ENCODE results near the gene TRPC4AP.

Gene TRPC4AP

DNA sequence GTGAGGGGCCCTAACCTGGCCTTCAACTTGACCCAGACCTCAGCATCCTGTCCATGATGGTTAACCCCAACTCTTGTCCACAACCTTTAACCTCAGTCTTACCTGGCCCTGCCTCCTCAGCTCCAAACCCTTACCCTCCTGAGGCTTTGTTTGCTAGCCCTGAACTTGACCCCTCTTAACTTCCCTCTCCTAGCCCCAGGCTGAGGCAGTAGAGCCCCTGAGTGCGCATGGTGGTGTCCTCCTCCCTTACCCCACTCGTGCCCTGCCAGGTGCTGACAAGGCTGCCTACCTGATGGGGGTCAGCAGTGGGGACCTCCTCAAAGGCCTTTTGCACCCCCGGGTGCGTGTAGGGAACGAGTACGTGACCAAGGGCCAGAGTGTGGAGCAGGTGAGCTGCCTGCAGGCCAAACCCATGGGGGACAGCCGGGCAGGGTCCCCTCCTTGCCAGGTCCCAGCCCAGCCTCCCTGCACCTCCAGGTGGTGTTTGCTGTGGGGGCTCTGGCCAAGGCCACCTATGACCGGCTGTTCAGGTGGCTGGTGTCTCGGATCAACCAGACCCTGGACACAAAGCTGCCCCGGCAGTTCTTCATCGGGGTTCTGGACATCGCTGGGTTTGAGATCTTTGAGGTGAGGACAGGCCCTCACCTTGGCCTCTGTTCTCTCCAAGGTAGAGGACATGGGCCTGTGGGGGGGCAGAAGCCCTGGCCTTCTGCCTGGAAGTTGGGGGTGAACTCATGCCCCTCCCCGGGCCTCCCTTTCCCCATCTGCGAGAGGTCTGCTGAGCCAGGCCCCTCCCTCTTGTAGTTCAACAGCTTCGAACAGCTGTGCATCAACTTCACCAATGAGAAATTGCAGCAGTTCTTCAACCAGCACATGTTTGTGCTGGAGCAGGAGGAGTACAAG lies 105.1 kb downstream of the TRPC4AP start:
- no peak for DNase-seq (ENCODE audit: low spot score)

DNA sequence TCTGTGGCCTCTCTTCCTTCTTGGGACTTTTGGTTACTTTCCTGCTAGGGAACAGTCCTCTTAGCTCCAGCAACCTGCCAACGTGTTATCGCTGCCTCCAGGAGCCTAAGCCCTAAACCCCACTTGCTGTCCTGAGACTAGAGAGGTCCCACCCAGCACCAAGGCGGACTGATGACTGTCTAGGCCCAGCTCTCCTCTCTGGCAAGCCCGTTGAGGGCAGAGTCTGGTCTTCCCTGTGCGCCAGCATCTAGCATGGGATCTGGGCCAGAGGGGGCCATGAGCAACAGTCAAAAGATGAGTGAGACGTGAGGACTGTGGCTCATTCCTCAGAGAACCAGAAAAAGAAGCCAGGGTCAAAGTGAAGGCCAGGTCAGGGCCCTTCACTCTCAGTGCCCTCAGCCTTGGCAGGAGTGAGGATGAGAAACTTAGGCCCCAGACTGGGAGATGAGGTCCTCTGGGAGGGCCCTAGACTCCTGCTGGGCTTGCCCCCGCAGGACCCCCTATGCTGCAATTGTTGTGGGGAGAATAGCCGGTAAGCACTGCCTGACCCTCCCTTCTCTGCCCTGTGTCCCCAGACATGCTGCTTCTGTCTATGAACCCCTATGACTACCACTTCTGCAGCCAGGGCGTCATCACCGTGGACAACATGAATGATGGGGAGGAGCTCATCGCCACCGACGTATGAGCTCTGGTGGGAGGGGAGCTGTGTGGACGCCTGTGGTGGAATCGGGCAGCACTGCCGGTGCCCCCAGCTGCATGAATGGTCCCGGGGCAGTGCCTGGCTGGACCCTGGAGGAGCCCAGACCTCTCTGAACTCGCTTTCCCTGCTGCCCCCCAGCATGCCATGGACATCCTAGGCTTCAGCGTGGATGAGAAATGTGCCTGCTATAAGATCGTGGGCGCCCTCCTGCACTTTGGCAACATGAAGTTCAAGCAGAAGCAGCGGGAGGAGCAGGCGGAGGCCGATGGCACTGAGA lies 106.0 kb downstream of the TRPC4AP start:
- no peak for DNase-seq (ENCODE audit: low spot score)

DNA sequence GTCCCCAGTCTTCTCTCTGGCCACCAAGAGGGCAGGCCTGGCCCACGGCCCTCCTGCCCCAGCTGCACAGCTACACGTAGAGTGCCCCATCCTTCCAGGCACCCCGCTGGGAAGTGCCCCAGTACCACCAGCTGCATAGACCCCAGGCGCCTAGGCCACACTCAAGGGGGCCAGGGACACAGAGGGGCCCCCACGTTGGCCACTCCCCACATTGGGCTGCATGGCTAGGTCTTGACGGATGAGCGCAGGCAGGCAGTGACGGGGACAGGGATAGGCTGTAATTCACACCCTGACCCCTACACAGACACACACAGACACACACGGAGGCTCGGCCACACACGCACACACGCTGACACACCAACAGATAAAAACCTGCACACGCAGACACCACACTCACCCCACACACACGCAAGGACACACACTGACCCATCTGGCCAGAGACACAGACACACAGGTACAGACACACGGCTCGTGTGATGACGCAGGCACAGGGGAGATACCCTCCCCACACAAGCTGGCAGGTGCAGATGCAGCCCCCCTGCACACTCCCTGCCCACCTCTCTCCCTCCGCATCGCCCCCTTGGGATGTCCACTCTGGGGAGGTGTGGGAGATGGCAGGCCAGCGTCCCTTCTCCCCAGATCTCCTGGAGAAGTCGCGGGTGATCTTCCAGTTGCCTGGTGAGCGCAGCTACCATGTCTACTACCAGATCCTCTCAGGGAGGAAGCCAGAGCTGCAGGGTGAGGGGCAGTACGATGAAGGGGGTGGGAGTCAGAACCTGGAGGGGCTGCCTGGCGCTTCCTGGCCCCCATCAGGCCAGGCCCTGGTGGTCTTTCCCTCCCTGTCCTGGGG lies 106.9 kb downstream of the TRPC4AP start:
- DNase-seq (ENCODE audit: low spot score), result no peak

- DNase-seq (ENCODE audit: low spot score), result no peak
These were observed 107.8 kb downstream of the TRPC4AP start for GRCh38 chr20:34984756-34985261.

GRCh38 chr20:34983995-34984735 lies 108.4 kb downstream of the TRPC4AP start:
- DNase-seq (ENCODE audit: low spot score), result no peak

GRCh38 chr20:34983089-34983820 lies 109.4 kb downstream of the TRPC4AP start:
- no peak for DNase-seq (ENCODE audit: low spot score)

- DNase-seq (ENCODE audit: low spot score), result no peak
These were observed 110.1 kb downstream of the TRPC4AP start for GRCh38 chr20:34982270-34983088.

DNA sequence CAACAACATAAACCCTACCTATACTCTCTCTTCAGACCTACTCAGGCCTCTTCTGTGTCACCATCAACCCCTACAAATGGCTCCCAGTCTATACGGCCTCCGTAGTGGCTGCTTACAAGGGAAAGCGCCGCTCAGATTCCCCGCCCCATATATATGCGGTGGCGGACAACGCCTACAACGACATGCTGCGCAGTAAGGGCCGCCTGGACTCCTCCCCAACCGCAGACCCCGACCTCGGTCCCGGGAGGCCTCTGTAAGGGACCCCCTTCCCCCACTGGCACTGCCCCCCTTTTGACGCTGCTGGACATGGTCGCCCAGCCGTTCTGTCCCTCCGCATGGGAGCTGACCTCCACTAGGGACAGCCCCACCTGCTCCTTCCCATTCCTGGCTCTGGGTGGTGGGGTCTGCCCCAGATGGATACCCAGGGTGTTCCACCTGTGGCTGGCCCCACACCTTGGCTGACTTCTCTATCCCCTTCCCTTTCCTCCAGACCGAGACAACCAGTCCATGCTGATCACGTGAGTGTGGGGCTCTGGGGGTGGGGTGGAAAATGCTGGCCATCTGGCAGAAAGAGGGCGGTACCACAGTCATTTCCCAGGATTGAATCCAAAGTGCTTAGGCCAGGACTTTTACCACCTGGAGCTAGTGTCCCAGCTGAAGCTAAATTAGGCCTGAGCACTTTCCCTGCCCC lies 111.9 kb downstream of the TRPC4AP start:
- DNase-seq (ENCODE audit: low spot score), result no peak

DNA sequence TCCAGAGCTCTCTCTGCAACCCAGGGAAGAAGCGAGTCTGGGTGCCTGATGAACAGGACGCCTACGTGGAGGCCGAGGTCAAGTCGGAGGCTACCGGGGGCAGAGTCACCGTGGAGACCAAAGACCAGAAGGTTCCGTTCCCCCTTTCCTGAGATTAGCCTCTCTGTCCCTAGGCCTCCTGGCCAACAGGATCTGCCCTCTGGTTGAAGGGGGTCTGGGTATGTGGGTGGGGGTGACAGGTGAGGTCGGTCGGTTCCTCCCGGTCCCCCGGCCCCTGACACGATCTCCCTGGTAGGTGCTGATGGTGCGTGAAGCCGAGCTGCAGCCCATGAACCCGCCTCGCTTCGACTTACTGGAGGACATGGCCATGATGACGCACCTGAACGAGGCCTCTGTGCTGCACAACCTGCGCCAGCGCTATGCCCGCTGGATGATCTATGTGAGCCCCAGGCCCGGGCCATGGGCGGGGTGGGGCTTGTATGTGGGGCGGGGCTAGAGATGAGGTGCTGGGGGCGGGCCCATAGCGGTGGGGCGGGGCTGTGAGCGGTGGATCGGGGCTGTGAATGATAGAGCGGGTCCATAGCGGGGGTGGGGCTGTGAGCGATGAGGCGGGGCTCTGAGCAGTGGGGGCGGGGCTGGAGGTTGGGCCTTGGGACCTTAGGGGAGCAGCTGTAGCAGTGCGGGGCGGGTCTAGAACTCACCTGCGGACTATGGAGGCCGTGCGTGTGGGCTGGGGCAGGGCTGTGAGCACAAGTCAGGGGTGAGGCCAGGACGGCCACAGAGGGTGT lies 113.0 kb downstream of the TRPC4AP start:
- DNase-seq (ENCODE audit: low spot score), result no peak

DNA sequence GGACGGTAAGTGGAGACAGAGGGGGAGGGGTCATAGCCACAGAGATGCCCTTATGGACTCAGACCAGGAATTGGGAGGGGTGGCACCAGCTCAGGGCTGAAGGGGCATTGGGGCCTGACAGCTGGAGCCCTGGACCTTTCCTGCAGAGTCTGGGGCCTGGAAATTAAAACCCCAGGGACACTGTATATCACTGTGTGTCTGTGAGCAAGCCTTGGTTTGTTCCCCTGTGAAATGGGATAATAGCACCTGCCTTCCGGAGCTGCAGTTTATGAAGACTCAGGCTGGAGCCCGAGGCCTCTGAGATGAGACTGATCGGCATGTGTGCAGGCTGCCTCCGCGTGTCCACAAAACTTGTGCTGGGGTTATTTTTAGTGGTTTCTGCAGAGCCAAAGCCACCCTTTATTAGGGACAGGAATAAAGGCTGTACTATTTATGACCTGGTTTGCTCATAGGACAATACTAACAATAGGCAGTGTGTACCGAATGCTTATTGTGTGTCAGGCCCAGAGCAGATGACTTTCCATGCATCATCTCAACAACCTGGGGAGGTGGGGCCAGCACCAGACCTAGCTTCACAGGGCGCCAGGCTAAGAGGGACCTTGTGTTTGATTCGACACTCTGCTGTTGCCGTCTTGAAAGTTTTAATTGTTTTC lies 114.4 kb downstream of the TRPC4AP start:
- no peak for DNase-seq (ENCODE audit: low spot score)

GRCh38 chr20:34977365-34978091 lies 115.1 kb downstream of the TRPC4AP start:
- no peak for DNase-seq (ENCODE audit: low spot score)

DNA sequence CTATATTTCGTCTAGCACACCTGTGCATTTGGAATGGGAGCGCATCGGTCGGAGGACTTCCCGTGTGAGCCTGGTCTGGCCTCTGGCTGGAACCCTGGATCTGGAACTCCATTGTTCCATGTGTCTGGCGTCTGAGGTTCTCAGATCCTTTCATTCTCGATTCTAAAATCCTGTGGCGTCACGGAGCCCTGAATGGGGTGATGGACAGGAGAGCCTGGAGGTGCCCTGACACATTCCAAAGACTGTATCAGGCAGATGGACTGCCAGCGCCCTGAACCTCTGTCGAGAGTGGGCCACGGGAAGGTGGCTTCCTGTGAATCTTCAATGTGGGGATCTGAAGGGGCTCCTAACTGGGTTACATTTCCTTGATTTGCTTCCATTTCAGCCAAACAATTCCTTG lies 116.3 kb downstream of the TRPC4AP start:
- no peak for DNase-seq (ENCODE audit: low spot score)

DNA sequence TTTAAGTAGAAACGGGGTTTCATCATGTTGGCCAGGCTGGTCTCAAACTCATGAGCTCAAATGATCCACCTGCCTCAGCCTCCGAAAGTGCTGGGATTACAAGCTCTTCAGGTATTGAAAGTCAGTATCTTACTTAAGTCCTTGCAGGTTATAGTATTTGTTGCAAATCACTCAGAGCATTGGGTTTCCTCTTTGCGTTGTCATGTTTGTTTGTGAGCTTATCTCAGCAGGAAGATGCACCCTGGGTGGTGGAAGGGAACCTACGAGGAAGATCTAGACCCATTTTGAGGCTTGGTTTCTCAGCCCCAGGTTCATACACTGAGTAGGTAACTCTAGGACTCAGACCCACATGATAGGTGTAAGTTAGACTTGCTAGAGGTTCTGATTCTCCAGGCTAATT lies 118.4 kb downstream of the TRPC4AP start:
- no peak for DNase-seq (ENCODE audit: low spot score)

- no peak for DNase-seq (ENCODE audit: low spot score)
These were observed 120.9 kb downstream of the TRPC4AP start for GRCh38 chr20:34971561-34972235.

- DNase-seq (ENCODE audit: low spot score), result no peak
These were observed 121.6 kb downstream of the TRPC4AP start for GRCh38 chr20:34970846-34971560.

All from GM03348 (cell line).